Measurements from ENCODE around the gene PALM2AKAP2.

The PALM2AKAP2 gene

DNA sequence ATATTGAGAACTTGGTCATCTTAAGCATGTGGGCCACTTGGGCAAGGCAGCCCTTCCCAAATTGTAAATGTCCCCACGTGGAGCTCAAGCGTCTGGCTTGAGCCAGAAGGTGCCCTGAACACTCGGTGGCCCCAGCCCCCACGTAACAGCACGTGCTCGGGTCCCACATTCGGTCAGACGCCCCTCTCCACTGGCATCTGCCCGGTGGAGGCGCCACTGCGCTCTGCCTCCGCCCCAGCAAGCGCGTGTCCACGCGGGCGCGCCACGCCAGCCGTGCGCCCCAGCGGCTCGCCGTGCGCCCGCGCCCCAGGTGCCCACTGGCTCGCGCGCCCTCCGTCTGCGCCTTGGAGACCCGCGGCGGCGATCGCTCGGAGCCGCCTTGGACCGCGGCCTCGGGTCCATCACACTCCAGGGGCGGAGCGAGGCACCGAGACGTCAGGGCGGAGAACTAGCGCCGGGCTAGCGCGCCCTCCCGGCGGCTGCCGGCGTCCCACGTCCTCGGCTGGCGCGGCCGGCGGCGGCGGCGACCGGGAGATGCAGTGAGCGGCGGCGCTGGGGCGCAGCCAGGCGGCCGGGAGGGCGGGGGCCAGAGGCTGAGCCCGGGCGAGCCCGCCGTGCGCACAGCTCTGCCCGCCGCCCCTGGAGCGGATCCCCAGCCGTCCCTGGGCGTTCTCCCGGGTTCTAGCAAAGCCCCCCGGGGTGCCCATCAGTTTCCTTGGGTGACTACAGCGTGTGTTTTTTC is at the start of gene PALM2AKAP2:
Gene PALM2AKAP2, plus strand, starts transcription at position 488 of the 742 bp plus-strand sequence. CDS start 291 bp downstream, outside the sequence.
- DNase-seq (ENCODE audit: low read depth), result no peak

- DNase-seq (ENCODE audit: low read depth), result no peak
These were observed 49.8 kb upstream of the PALM2AKAP2 start for GRCh38 chr9:109730228-109730627.

DNA sequence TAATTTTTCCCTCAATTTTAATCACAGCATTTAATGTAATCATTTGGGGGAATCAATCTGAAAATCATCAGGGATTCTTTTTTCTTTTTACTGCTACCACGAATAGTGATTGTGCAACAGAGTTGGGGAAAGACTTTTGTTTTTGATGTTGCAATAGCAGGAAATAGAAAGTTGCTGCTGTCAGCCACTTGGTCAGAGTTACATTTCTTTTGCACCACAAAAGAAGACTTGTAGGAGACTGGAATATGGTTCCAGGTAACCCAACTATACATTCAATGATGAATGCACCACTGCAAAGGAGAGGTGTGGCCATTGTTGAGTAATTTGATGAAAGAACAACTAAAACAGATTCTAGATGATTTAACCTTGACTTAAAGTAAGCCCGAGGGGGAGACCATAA is 46.3 kb upstream of the PALM2AKAP2 start:
- DNase-seq (ENCODE audit: low read depth), result peak; percentile 27

DNA sequence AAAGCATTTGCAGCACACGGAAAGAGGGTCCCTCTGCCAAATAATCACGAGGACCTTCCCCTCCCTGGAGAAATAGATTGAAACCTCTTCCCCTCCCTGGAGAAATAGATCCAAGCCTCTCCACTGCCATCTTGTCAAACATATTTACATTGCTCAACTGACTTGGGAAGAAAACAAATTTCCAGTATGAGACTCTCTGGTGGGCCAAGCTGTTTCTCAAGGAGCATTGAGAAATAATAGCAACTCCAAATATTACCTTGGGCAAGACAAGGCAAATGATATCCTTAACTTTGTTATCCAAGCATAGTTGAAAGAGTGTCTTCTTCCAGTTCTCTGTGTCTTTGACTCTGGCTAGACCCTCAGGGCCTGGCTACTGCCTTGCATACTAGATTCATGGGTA is 45.2 kb upstream of the PALM2AKAP2 start:
- DNase-seq (ENCODE audit: low read depth), result no peak

- DNase-seq (ENCODE audit: low read depth), result no peak
These were observed 44.2 kb upstream of the PALM2AKAP2 start for GRCh38 chr9:109735801-109736200.

- DNase-seq (ENCODE audit: low read depth), result no peak
These were observed 42.7 kb upstream of the PALM2AKAP2 start for GRCh38 chr9:109737295-109737694.

- no peak for DNase-seq (ENCODE audit: low read depth)
These were observed 40.2 kb upstream of the PALM2AKAP2 start for GRCh38 chr9:109739760-109740159.

- DNase-seq (ENCODE audit: low read depth), result peak; percentile 21
These were observed 37.1 kb upstream of the PALM2AKAP2 start for GRCh38 chr9:109742776-109743348.

- no peak for DNase-seq (ENCODE audit: low read depth)
These were observed 36.3 kb upstream of the PALM2AKAP2 start for GRCh38 chr9:109743696-109744095.

- DNase-seq (ENCODE audit: low read depth), result peak; percentile 18
These were observed 34.4 kb upstream of the PALM2AKAP2 start for GRCh38 chr9:109745335-109746283.

- DNase-seq (ENCODE audit: low read depth), result no peak
These were observed 28.7 kb upstream of the PALM2AKAP2 start for GRCh38 chr9:109751253-109751652.

GRCh38 chr9:109753308-109753707 is 26.7 kb upstream of the PALM2AKAP2 start:
- no peak for DNase-seq (ENCODE audit: low read depth)

GRCh38 chr9:109755040-109755439 is 25.0 kb upstream of the PALM2AKAP2 start:
- no peak for DNase-seq (ENCODE audit: low read depth)

DNA sequence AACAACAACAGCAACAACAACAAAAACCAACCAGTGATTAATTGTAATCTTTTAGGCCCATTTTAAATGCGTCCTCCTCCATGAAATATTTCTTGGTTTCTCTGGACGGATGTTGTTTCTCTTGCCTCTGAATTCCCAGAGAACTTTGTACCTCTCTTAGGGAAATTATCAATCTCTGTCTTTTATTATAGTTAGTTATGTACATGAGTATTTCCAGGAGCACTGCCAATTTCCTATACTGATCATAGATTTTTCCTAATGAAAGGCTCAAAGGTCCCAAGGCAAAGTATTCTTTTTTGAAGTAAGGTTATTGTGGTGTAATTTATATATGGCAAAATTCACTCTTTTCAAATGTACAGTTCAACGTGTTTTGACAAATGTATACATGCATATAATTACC is 20.4 kb upstream of the PALM2AKAP2 start:
- no peak for DNase-seq (ENCODE audit: low read depth)

DNA sequence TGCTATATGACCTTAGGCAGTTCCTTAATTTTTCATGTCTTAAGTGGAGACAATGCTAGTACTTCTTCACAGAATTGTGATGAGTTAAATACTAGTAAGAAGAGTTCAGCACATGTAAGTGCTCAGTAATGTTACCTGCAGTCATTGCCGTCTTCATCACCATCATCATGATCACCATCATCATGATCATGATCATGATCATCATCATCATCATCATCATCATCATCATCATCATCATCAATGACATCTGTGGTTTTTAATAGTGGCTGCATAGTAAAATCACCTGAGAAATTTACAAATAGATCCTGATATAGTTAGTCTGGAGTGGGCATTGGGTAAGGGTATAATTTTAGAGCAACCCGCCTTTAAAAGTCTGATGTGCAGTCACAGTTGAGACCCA is 14.7 kb upstream of the PALM2AKAP2 start:
- no peak for DNase-seq (ENCODE audit: low read depth)

DNA sequence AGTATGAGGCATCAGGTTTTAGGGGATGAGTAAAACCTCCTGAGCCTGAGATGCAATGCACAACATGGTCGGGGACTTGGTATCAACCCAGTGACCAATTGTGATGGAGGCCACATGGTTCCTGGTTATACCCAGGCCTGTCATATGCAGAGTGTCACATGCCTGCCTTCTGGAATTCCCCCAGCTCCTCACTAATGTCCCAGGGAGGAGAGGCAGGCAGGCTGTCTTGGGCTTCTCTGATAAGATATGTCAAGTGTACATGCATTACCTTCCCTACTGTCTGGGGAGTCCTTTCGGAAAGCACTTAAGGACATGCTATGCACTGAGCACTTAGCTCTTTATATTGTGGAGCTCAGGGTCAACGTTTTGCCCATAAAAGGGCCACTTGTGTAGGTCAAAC is 14.2 kb upstream of the PALM2AKAP2 start:
- no peak for DNase-seq (ENCODE audit: low read depth)

DNA sequence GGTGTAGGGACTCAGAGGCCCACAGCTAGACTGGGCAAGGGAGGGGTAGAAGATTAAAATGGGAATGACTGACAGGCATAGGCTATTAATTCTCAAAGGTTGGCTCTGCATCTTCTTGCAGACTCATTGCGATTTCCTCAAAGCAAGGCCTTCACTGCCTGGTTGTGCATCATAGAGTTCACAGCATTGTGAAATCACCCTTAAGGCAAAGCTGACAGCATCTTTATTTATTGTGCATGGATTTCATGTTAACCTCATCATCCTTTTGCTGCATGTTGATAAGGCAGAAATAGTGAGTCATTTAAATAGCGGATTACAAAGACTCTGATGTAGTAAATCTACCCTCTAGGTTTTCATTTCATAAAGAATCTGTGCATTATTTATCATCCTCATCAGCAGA is 13.6 kb upstream of the PALM2AKAP2 start:
- peak; percentile 88 for DNase-seq (ENCODE audit: low read depth)

- no peak for DNase-seq (ENCODE audit: low read depth)
These were observed 12.6 kb upstream of the PALM2AKAP2 start for GRCh38 chr9:109767404-109767803.

- DNase-seq (ENCODE audit: low read depth), result no peak
These were observed 12.2 kb upstream of the PALM2AKAP2 start for GRCh38 chr9:109767814-109768213.

GRCh38 chr9:109769250-109769649 is 10.7 kb upstream of the PALM2AKAP2 start:
- DNase-seq (ENCODE audit: low read depth), result no peak

DNA sequence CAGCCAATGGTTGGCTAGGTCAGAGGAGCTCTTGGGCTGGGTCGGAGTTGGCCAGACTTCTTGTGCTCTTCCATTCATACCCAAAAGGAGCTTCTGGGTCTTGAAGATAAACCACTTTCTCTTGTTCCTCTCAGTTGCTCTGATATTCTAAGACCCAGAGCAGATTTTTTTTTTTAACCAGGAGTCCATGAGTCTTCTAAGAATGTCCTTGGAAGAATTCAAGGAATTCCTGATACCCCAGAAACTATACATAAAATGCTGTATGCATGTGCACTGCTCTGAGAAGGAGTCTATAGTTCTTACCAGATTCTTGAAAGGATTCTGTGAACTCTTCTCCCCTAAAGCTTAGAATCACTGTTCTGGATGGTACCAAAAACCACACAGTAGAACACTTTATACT is 9.9 kb upstream of the PALM2AKAP2 start:
- no peak for DNase-seq (ENCODE audit: low read depth)

- no peak for DNase-seq (ENCODE audit: low read depth)
These were observed 8.9 kb upstream of the PALM2AKAP2 start for GRCh38 chr9:109771087-109771486.
